Large intestine (tissue), 3 donors: ENCODE results near the gene SORCS2. TPM values are rescaled to one million over a fixed set of nuclear protein-coding genes. Genes with fewer than 3 reads are reported as not detected.

Experiments
- DNase-seq, 2 donors: peaks; one replicate each; pipeline versions ENCODE4 v3.0.0 to v3.0.0-alpha.2; 2013
- H3K27ac ChIP-seq: one replicate; pipeline ENCODE4 v1.5.1; 2013; ENCODE audit warnings: low read length
- H3K27me3 ChIP-seq: 2 replicates; pipeline ENCODE4 v1.6.1; 2013; ENCODE audit warnings: low read length; ENCODE audit not compliant: control insufficient read depth, insufficient read depth
- H3K36me3 ChIP-seq: 2 replicates; pipeline ENCODE4 v1.6.1; 2013; ENCODE audit warnings: low read length; ENCODE audit not compliant: control insufficient read depth, insufficient read depth
- H3K4me1 ChIP-seq: one replicate; pipeline ENCODE4 v1.6.1; 2013; ENCODE audit warnings: low read length; ENCODE audit not compliant: control insufficient read depth, insufficient read depth
- H3K4me3 ChIP-seq: one replicate; pipeline ENCODE4 v1.5.1; 2013; ENCODE audit warnings: low read length
- H3K9me3 ChIP-seq: one replicate; pipeline ENCODE4 v1.6.1; 2013; ENCODE audit warnings: mild to moderate bottlenecking, low read depth, low read length, moderate library complexity; ENCODE audit not compliant: control insufficient read depth
- WGBS: methylation state at CpG from one replicate; pipeline ENCODE4 v1.1.5; 2013; ENCODE audit warnings: low lambda C conversion rate; ENCODE audit not compliant: insufficient coverage; 5-methylcytosine and 5-hydroxymethylcytosine counted together
- polyA plus RNA-seq: library from polyadenylated mRNA; unstranded; fragments of 120-200 nt; gene quantifications from one replicate; pipeline ENCODE4 v1.2.1, GENCODE V29; 2013

SORCS2 gene
- polyA plus RNA-seq, 1 donor, result 3.6 TPM

DNA sequence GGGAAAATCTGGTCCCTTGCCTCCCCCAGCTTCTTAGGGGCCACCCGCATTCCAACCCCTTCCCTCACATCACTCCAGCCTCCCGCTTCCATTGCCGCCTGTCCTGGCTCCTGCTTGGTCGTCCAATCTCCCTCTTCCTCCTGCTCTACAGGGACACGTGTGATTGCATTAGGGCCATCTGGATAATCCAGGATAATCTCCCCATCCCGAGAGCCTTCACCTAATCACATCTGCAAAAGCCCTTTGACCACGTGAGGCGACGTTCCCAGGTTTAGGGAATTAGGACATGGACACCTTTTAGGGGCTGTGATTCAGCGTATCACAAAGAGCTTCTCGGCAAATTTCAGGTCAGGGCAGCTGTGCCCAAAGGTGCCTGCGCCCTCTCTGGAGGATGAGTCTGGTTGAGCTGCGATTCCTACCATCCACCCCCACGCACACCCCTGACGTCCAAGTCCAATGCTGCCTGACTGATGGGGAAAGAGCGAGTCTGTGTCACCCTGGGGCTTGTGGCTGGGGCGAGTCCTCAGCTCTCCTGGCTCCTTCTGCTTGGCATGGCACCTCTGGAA is 137.8 kb downstream of the SORCS2 start:
- WGBS, result no CpG with 5 or more reads among the region's 17 CpGs
- Histone ChIP-seq H3K27ac (no peak overlapping the region), H3K4me1 (no peaks in the 10 kb centered on the region), H3K4me3 (no peak overlapping the region), H3K36me3 (no peaks in the 10 kb centered on the region), H3K9me3 (no peaks in the 10 kb centered on the region), H3K27me3 (no peaks in the 10 kb centered on the region)
- no peak for DNase-seq

GRCh38 chr4:7330811-7331681 is 138.7 kb downstream of the SORCS2 start:
- Histone ChIP-seq H3K36me3 (no peaks in the 10 kb centered on the region), H3K4me3 (no peak overlapping the region), H3K27me3 (no peaks in the 10 kb centered on the region), H3K4me1 (no peaks in the 10 kb centered on the region), H3K27ac (no peak overlapping the region), H3K9me3 (no peaks in the 10 kb centered on the region)
- WGBS, result no CpG with 5 or more reads among the region's 22 CpGs
- DNase-seq, result no peak

GRCh38 chr4:7331682-7332000 is 139.3 kb downstream of the SORCS2 start:
- H3K4me1 ChIP-seq, result no peaks in the 10 kb centered on the region
- no peak overlapping the region for H3K27ac ChIP-seq
- no peaks in the 10 kb centered on the region for H3K9me3 ChIP-seq
- no peaks in the 10 kb centered on the region for H3K27me3 ChIP-seq
- no peak overlapping the region for H3K4me3 ChIP-seq
- 60% methylated on average over 1 of the region's 11 CpGs for WGBS
- no peak for DNase-seq
- no peaks in the 10 kb centered on the region for H3K36me3 ChIP-seq

- no peak overlapping the region for H3K4me3 ChIP-seq
- no CpG with 5 or more reads among the region's 15 CpGs for WGBS
- H3K27ac ChIP-seq, result no peak overlapping the region
- H3K36me3 ChIP-seq, result no peaks in the 10 kb centered on the region
- no peaks in the 10 kb centered on the region for H3K9me3 ChIP-seq
- no peaks in the 10 kb centered on the region for H3K27me3 ChIP-seq
- DNase-seq, result peak in 1 of 2 donors; percentile 12
- no peaks in the 10 kb centered on the region for H3K4me1 ChIP-seq
These were observed 140.1 kb downstream of the SORCS2 start for GRCh38 chr4:7332216-7333023.

DNA sequence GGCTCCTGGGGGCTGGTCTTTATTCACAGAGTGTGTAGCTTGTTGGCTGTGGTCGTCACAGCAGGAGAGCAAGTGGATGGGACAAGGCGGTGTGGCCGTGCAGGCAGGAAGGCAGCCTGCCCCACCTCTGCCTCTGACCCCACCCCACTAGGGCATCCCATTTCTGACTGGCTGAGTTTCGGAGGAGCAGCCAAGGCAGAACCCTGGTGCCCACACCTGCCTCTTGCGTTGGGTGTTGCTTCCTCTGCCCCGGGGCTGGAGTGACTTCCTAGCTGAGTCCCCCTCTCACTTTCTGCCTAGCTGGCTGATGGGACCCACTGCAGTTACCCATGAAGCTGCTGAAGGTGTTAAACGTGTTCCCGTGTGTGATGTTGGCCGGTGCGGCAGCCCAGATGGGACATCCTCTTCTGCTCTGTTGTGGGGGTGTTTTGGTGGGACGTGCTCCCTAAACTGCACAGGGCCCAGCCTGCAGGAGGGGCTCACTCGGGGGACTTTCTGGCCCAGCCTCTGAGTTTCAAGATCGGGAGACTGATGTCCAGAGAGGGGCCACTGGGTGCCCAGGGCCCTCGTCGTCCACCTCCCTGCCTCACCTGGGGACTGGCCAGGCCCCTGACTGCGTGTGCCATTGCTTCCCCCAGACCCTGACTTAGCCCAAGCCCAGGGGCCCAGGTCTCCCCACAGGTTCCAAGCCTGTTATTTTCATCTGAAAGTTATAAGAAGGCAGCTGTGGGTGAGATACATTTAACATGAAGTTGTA is 140.9 kb downstream of the SORCS2 start:
- H3K27ac ChIP-seq, result no peak overlapping the region
- WGBS, result no CpG with 5 or more reads among the region's 16 CpGs
- no peak overlapping the region for H3K4me3 ChIP-seq

GRCh38 chr4:7333801-7334421 is 141.6 kb downstream of the SORCS2 start:
- 80% methylated on average over 1 of the region's 16 CpGs for WGBS
- Histone ChIP-seq H3K36me3 (no peaks in the 10 kb centered on the region), H3K27me3 (no peaks in the 10 kb centered on the region), H3K4me3 (no peak overlapping the region), H3K4me1 (no peaks in the 10 kb centered on the region), H3K9me3 (no peaks in the 10 kb centered on the region), H3K27ac (no peak overlapping the region)
- no peak for DNase-seq

More for the DNA sequence above, 140.9 kb downstream of the SORCS2 start:
- no peak for DNase-seq
- Histone ChIP-seq H3K27me3 (no peaks in the 10 kb centered on the region), H3K4me1 (no peaks in the 10 kb centered on the region), H3K36me3 (no peaks in the 10 kb centered on the region), H3K9me3 (no peaks in the 10 kb centered on the region)

GRCh38 chr4:7334521-7335275 is 142.4 kb downstream of the SORCS2 start:
- H3K27me3 ChIP-seq, result no peaks in the 10 kb centered on the region
- WGBS, result no CpG with 5 or more reads among the region's 17 CpGs
- H3K4me3 ChIP-seq, result no peak overlapping the region
- DNase-seq, result no peak
- no peaks in the 10 kb centered on the region for H3K9me3 ChIP-seq
- H3K36me3 ChIP-seq, result no peaks in the 10 kb centered on the region
- H3K4me1 ChIP-seq, result no peaks in the 10 kb centered on the region
- no peak overlapping the region for H3K27ac ChIP-seq

- Histone ChIP-seq H3K9me3 (no peaks in the 10 kb centered on the region), H3K27me3 (no peaks in the 10 kb centered on the region), H3K36me3 (no peaks in the 10 kb centered on the region), H3K27ac (no peak overlapping the region), H3K4me1 (no peaks in the 10 kb centered on the region), H3K4me3 (no peak overlapping the region)
- no CpG with 5 or more reads among the region's 24 CpGs for WGBS
- peak in 1 of 2 donors; percentile 33 for DNase-seq
These were observed 143.2 kb downstream of the SORCS2 start for GRCh38 chr4:7335344-7336066.

- no peak overlapping the region for H3K27ac ChIP-seq
- DNase-seq, result no peak
- H3K36me3 ChIP-seq, result no peaks in the 10 kb centered on the region
- no peaks in the 10 kb centered on the region for H3K4me1 ChIP-seq
- H3K9me3 ChIP-seq, result no peaks in the 10 kb centered on the region
- no peak overlapping the region for H3K4me3 ChIP-seq
- no CpG with 5 or more reads among the region's 17 CpGs for WGBS
- H3K27me3 ChIP-seq, result no peaks in the 10 kb centered on the region
These were observed 143.8 kb downstream of the SORCS2 start for GRCh38 chr4:7336067-7336569.
